HG02970 (cell line): Measurements from ENCODE around the gene FXYD1.

Experiments used
- ATAC-seq: cut with Tn5 transposase; IDR thresholded peaks from one replicate; pipeline ENCODE4 v1.9.1; 2021; ENCODE audit warnings: mild to moderate bottlenecking, moderate library complexity, moderate number of reproducible peaks; ENCODE audit not compliant: unreplicated experiment, low FRiP score

The FXYD1 gene

GRCh38 chr19:35106898-35107541, 31.6 kb upstream of the FXYD1 start:
- no peak for ATAC-seq

GRCh38 chr19:35107545-35107944, 31.1 kb upstream of the FXYD1 start:
- ATAC-seq: no peak

- ATAC-seq: no peak
These were observed 29.9 kb upstream of the FXYD1 start for GRCh38 chr19:35108730-35109129.

- ATAC-seq: no peak
These were observed 29.1 kb upstream of the FXYD1 start for GRCh38 chr19:35109395-35110112.

DNA sequence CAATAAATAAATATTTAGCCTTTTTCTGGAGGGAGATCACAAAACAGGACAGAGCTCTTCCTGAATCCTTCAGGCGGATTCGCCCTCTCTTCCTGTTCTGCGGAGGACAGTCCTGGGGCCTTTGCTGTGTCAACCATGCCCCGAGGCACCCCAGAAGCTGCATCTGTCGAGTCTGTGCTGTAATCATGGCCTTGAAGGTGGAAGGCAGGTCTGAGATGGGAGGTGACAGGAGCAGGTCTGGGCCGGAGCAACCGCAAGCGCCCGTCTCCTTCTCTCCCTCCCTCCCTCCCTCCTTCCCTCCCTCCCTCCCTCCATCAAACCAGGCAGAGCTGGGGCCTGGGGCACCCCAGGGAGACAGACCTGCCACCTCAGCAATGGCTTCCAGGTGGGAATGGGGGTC, 27.6 kb upstream of the FXYD1 start:
- ATAC-seq: no peak

- no peak for ATAC-seq
These were observed 25.5 kb upstream of the FXYD1 start for GRCh38 chr19:35112995-35113688.

- no peak for ATAC-seq
These were observed 24.1 kb upstream of the FXYD1 start for GRCh38 chr19:35114353-35115176.

- ATAC-seq: no peak
These were observed 23.3 kb upstream of the FXYD1 start, which contains the start of gene FXYD3 for GRCh38 chr19:35115177-35115951. FXYD3 (plus strand) TSS chr19:35115823; CDS start chr19:35119377, 3,554 bp downstream.

- no peak for ATAC-seq
These were observed 22.4 kb upstream of the FXYD1 start for GRCh38 chr19:35116072-35116801.

GRCh38 chr19:35117116-35117515, 21.5 kb upstream of the FXYD1 start:
- ATAC-seq: no peak

- no peak for ATAC-seq
These were observed 20.8 kb upstream of the FXYD1 start for GRCh38 chr19:35117799-35118198.

GRCh38 chr19:35118268-35119020, 20.2 kb upstream of the FXYD1 start:
- no peak for ATAC-seq

DNA sequence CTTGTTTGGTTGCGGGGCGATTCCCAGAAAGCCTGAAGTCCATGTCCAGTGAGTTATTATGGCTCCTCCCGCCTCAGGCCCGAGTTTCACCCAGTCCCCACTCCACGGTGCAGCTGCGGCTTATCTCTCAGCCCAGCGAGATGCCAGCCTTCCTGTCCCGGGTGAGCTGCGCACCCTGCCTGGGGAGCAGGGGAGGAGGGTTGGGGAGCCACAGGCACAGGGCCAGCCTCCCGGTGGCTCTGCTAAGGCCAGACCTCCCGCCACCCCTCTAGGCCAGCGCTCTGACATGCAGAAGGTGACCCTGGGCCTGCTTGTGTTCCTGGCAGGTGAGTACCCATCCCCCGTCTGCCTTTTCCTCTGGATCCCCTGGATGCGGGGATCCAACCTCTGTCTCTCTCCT, 19.5 kb upstream of the FXYD1 start:
- ATAC-seq: no peak

DNA sequence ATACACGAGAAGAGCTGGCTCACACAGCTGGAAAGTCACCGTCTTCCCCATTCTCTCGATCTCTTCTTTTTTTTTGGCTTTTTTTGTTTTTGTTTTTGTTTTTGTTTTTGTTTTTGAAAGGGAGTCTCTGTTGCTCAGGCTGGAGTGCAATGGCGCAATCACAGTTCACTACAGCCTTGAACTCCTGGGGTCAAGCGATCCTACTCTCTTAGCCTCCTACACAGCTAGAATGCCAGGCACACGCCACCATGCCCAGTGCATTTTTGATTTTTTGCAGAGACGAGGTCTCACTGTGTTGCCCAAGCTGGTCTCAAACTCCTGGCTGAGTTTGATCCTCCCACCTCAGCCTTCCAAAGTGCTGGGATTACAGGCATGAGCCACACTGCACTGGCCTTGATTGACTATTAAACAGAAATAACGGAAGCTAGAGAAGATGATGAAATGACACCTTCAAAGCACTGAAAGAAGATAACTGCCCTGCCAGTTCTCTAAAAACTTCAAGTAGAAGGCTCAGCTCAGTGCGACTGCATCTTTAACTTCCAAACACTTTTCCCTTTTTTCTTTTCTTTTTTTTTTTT, 19.0 kb upstream of the FXYD1 start:
- no peak for ATAC-seq

GRCh38 chr19:35120492-35120891, 18.1 kb upstream of the FXYD1 start:
- ATAC-seq: no peak

- no peak for ATAC-seq
These were observed 17.7 kb upstream of the FXYD1 start for GRCh38 chr19:35120898-35121297.

DNA sequence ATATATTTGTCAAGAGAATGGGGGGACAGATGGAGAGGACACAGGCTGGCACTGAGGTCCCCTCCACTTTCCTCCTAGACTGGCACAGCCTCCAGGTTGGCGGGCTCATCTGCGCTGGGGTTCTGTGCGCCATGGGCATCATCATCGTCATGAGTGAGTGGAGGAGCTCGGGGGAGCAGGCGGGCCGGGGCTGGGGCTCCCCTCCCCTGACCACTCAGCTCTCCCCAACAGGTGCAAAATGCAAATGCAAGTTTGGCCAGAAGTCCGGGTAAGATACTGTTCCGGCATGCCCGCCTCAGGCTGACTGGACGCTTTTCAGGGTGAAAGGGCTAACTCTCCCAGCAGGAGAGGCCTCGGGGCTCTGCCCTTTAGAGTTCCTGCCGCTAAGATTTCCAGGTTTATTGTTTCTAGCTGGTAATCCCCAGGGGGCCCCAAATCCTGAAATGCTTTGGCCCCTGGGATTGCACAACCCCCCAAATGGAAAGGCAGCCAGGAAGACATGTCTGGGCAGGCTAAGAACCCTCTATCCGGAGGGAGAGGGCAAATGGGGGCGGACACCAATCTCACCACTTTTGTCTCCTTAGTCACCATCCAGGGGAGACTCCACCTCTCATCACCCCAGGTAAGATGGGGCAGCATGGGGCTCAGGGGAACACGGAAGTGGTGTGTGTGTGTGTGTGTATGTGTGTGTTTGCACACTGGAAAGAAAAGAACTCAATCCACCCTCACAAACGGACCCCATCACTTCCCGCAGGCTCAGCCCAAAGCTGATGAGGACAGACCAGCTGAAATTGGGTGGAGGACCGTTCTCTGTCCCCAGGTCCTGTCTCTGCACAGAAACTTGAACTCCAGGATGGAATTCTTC, 15.7 kb upstream of the FXYD1 start:
- no peak for ATAC-seq
